AG04449 (cell line): ENCODE results near the gene MYH8.

ENCODE experiments used
- CTCF ChIA-PET: fragments of 350-600 bp; formaldehyde crosslinking; extraction: SDS; loops from one replicate; lab custom pipeline; 2021; ENCODE audit warnings: antibody characterized with exemption; lab: Yijun Ruan, JAX
- POLR2A ChIA-PET: fragments of 400-600, 350-600 bp; formaldehyde crosslinking; extraction: SDS; loops from one replicate; lab custom pipeline; 2020; ENCODE audit warnings: antibody characterized with exemption, inconsistent platforms; lab: Yijun Ruan, JAX
- DNase-seq: peaks from one replicate; pipeline ENCODE4 v3.0.0-alpha.2; 2010; ENCODE audit warnings: low read depth, low spot score
- H3K4me3 ChIP-seq: 2 replicates; pipeline ENCODE4 v1.5.1; 2011; ENCODE audit warnings: low read depth, mild to moderate bottlenecking, control low read depth, low read length
- TF ChIP-seq, protein P1 (sequence below): IDR thresholded peaks from one replicate; pipeline ENCODE4 v1.5.1; 2011; ENCODE audit warnings: mild to moderate bottlenecking, moderate library complexity, low read length, control low read depth, inconsistent platforms; ENCODE audit not compliant: insufficient read depth; ENCODE audit errors: missing control alignments

Gene MYH8

GRCh38 chr17:10370016-10370608 is 51.6 kb downstream of the MYH8 start:
- ChIA-PET POLR2A (no interaction called here), CTCF (no interaction called here)
- no peak for DNase-seq
- H3K4me3 ChIP-seq, result no peak overlapping the region
- TF ChIP-seq, protein P1, sequence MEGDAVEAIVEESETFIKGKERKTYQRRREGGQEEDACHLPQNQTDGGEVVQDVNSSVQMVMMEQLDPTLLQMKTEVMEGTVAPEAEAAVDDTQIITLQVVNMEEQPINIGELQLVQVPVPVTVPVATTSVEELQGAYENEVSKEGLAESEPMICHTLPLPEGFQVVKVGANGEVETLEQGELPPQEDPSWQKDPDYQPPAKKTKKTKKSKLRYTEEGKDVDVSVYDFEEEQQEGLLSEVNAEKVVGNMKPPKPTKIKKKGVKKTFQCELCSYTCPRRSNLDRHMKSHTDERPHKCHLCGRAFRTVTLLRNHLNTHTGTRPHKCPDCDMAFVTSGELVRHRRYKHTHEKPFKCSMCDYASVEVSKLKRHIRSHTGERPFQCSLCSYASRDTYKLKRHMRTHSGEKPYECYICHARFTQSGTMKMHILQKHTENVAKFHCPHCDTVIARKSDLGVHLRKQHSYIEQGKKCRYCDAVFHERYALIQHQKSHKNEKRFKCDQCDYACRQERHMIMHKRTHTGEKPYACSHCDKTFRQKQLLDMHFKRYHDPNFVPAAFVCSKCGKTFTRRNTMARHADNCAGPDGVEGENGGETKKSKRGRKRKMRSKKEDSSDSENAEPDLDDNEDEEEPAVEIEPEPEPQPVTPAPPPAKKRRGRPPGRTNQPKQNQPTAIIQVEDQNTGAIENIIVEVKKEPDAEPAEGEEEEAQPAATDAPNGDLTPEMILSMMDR, result no peak

DNA sequence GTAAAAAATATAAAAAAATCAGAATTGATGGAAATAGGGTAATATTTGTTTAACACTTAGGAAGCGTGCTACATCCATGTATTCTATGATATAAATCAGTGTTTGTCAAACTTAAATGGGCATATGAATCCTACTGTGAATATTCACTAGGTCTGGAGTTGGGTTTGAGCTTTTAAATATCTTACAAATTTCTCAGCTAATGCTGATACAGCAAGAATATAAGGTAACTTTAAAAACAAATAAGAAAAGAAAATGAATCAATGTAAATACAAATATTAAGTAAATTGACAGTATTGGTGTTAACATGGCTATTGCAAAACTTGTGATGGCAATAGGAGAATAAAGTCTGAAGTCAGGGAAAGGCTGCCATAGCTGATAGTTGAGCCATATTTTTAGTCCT is 52.5 kb downstream of the MYH8 start:
- DNase-seq, result no peak
- H3K4me3 ChIP-seq, result no peak overlapping the region
- TF ChIP-seq, protein P1, result no peak
- ChIA-PET POLR2A (no interaction called here), CTCF (no interaction called here)

- DNase-seq, result no peak
- H3K4me3 ChIP-seq, result no peak overlapping the region
- ChIA-PET CTCF (no interaction called here), POLR2A (no interaction called here)
- TF ChIP-seq, protein P1, result no peak
These were observed 53.2 kb downstream of the MYH8 start for GRCh38 chr17:10368561-10368960.

DNA sequence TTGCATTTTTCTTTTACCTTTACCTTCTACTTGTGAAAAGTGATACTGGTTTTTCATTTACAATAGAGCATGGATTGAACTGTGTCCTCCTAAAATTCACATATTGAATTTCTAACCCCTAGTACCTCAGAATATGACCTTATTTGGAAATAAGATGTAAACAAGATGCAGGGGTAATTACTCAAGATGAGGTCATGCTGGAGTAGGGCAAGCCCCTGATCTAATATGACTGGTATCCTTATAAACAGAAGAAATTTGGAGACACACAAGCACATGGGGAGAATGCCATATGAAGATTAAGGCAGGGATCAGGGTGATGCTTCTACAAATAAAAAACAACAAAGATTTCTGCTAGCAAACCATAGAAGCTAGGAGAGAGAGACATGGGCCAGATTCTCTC is 61.2 kb downstream of the MYH8 start:
- POLR2A ChIA-PET, result no interaction called here
- no peak for DNase-seq
- TF ChIP-seq, protein P1, result no peak
- no peak overlapping the region for H3K4me3 ChIP-seq
- CTCF ChIA-PET, result no interaction called here

GRCh38 chr17:10357768-10358167 is 64.0 kb downstream of the MYH8 start:
- POLR2A ChIA-PET, result no interaction called here
- DNase-seq, result no peak

DNA sequence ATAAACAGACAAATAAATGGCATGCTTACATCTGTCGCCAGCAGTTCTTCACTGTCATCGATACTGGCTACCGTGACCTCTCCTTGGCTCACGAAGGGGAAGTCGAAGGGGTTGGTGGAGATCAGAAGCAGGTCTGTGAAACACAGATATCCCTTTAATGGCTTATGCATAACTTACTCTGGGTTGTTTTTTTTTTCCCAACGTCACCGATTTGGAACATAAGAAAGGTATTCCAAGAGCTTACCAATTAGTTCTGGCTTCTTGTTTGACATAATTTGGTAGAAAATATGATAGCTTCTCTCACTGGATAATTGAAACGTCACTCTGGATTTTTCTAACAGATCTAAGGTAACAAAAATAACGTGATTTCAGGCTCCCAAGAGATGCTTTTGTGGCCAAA is 67.1 kb downstream of the MYH8 start:
- CTCF ChIA-PET, result interaction anchor here (1.0 to 2.4 kb wide), 2 partner anchors 9 to 261 kb away, joined by 3 to 7 read pairs; no protein-coding TSS in a partner anchor
- TF ChIP-seq, protein P1, result no peak
- POLR2A ChIA-PET, result no interaction called here
- no peak for DNase-seq
- no peak overlapping the region for H3K4me3 ChIP-seq

More at GRCh38 chr17:10357768-10358167, 64.0 kb downstream of the MYH8 start:
- CTCF ChIA-PET, result interaction anchor here (1.3 kb wide), 1 partner anchor 12 kb away, joined by 3 read pairs; no protein-coding TSS in a partner anchor
- H3K4me3 ChIP-seq, result no peak overlapping the region
- TF ChIP-seq, protein P1, result peak; percentile 41
